HepG2 (cell line): ENCODE data around the gene GDF15. TPM values are rescaled to one million over a fixed set of nuclear protein-coding genes. Genes with fewer than 3 reads are reported as not detected.

Experiments
- AGO1 ChIP-seq: fragments of 200-400 bp; formaldehyde crosslinking; IDR thresholded peaks from 2 replicates; pipeline ENCODE4 v1.6.1; 2017; ENCODE audit warnings: mild to moderate bottlenecking, low read depth, low read length, moderate library complexity; ENCODE audit not compliant: poor library complexity, severe bottlenecking
- AHR ChIP-seq: IDR thresholded peaks from 2 replicates; pipeline ENCODE4 v1.6.1; 2018; ENCODE audit warnings: missing genetic modification reagents, missing compliant biosample characterization
- ARID4A ChIP-seq: sonication (generic); formaldehyde crosslinking; IDR thresholded peaks from 2 replicates; pipeline ENCODE4 v1.5.0; 2020; ENCODE audit warnings: mild to moderate bottlenecking, missing genetic modification reagents, borderline replicate concordance
- CSRNP1 ChIP-seq: sonication (generic); formaldehyde crosslinking; IDR thresholded peaks from 2 replicates; pipeline ENCODE4 v1.8.1; 2023; ENCODE audit warnings: mild to moderate bottlenecking, missing genetic modification reagents
- DMAP1 ChIP-seq: IDR thresholded peaks from 2 replicates; pipeline ENCODE4 v1.6.1; 2016
- DNMT1 ChIP-seq: sonication (generic); formaldehyde crosslinking; IDR thresholded peaks from 2 replicates; pipeline ENCODE4 v1.5.1; 2020; ENCODE audit warnings: mild to moderate bottlenecking, missing genetic modification reagents
- FOXJ3 ChIP-seq: sonication (generic); formaldehyde crosslinking; IDR thresholded peaks from 2 replicates; pipeline ENCODE4 v1.4.0; 2020; ENCODE audit warnings: missing genetic modification reagents, mild to moderate bottlenecking, borderline replicate concordance
- FOXP4 ChIP-seq: sonication (generic); formaldehyde crosslinking; IDR thresholded peaks from 2 replicates; pipeline ENCODE4 v1.4.0; 2020; ENCODE audit warnings: missing genetic modification reagents
- MED13 ChIP-seq: sonication (generic); formaldehyde crosslinking; IDR thresholded peaks from 2 replicates; pipeline ENCODE4 v1.5.0; 2020; ENCODE audit warnings: missing genetic modification reagents
- MEIS2 ChIP-seq: sonication (generic); formaldehyde crosslinking; IDR thresholded peaks from 2 replicates; pipeline ENCODE4 v1.9.0; 2021; ENCODE audit warnings: mild to moderate bottlenecking, missing genetic modification reagents
- MTF2 ChIP-seq: sonication (generic); formaldehyde crosslinking; IDR thresholded peaks from 2 replicates; pipeline ENCODE4 v1.5.0; 2020; ENCODE audit warnings: missing genetic modification reagents, borderline replicate concordance
- RXRA ChIP-seq: sonication (generic); formaldehyde crosslinking; IDR thresholded peaks from 2 replicates; pipeline ENCODE4 v1.5.1; 2020; ENCODE audit warnings: missing genetic modification reagents
- TBL1XR1 ChIP-seq: fragments of 150-350 bp; IDR thresholded peaks from 2 replicates; pipeline ENCODE4 v1.6.1; 2014; ENCODE audit warnings: borderline replicate concordance, low read length; ENCODE audit not compliant: partially characterized antibody
- ZNF230 ChIP-seq: sonication (generic); formaldehyde crosslinking; IDR thresholded peaks from 2 replicates; pipeline ENCODE4 v1.4.0; 2020; ENCODE audit warnings: mild to moderate bottlenecking, missing genetic modification reagents
- ZNF296 ChIP-seq: sonication (generic); formaldehyde crosslinking; conservative IDR thresholded peaks from 2 replicates; pipeline ENCODE4 v1.5.0; 2020; ENCODE audit warnings: mild to moderate bottlenecking, missing genetic modification reagents
- ZNF432 ChIP-seq: sonication (generic); formaldehyde crosslinking; IDR thresholded peaks from 2 replicates; pipeline ENCODE4 v1.5.0; 2020; ENCODE audit warnings: missing genetic modification reagents, mild to moderate bottlenecking, borderline replicate concordance
- ZNF616 ChIP-seq: sonication (generic); formaldehyde crosslinking; IDR thresholded peaks from 2 replicates; pipeline ENCODE4 v1.5.0; 2020; ENCODE audit warnings: low read depth, mild to moderate bottlenecking, missing genetic modification reagents
- ZNF660 ChIP-seq: sonication (generic); formaldehyde crosslinking; IDR thresholded peaks from 2 replicates; pipeline ENCODE4 v1.5.1; 2020; ENCODE audit warnings: mild to moderate bottlenecking, low read depth, missing genetic modification reagents, borderline replicate concordance
- ZNF782 ChIP-seq: sonication (generic); formaldehyde crosslinking; IDR thresholded peaks from 2 replicates; pipeline ENCODE4 v1.4.0; 2020; ENCODE audit warnings: missing genetic modification reagents, mild to moderate bottlenecking, borderline replicate concordance
- polyA plus RNA-seq, 8 experiments: library from polyadenylated mRNA; depleted of rRNA in 3 of 8; stranded (reverse) in 7 of 8; unstranded in 1 of 8; fragments of >200 nt; fragmentation: Illumina TruSeq in 4 of 8; extraction: Trizol in 4 of 8; gene quantifications; 2 replicates each; pipeline versions ENCODE4 v1.2.1 to v1.2.3, GENCODE V29; 2011 to 2016; ENCODE audit warnings: low read depth in 4 of 8, missing spikeins in 1 of 8, mixed read lengths in 1 of 8; ENCODE audit not compliant: insufficient read depth in 1 of 8
- total RNA-seq, 5 experiments: library from RNA; depleted of rRNA; stranded (reverse); fragments of >200 nt; fragmentation: Illumina TruSeq; extraction: Trizol; gene quantifications; 2 replicates each; pipeline ENCODE4 v1.2.3, GENCODE V29; 2016; ENCODE audit warnings: low read depth in 1 of 5

GDF15 gene
- total and polyA plus RNA-seq, 2 of the 13 experiments (the other 11 are each of a cell fraction or from before 2014, with no cell fraction given): 146 to 422 TPM

- peak; percentile 84 for TF ChIP-seq CSRNP1 (CRISPR knock-in tag)
- no peak for TF ChIP-seq DNMT1 (CRISPR knock-in tag)
- peak; percentile 63 for TF ChIP-seq MEIS2 (CRISPR knock-in tag)
- TF ChIP-seq RXRA: peak; percentile 74; the same call in 1 of the 2 replicates
- TF ChIP-seq ZNF432 (CRISPR knock-in tag): no peak
- peak; percentile 69 for TF ChIP-seq FOXP4
- TF ChIP-seq ZNF660 (CRISPR knock-in tag): no peak
- peak; percentile 63; the same call in 1 of the 2 replicates for TF ChIP-seq ARID4A (CRISPR knock-in tag)
- peak; percentile 25 for TF ChIP-seq AGO1
- TF ChIP-seq TBL1XR1: peak; percentile 21
- peak; percentile 82 for TF ChIP-seq DMAP1 (CRISPR knock-in tag)
- TF ChIP-seq AHR (CRISPR knock-in tag): no peak
- peak; percentile 80; the same call in 1 of the 2 replicates for TF ChIP-seq ZNF296 (CRISPR knock-in tag)
- 0 out of 2 replicates have a peak, but pooled peaks have one; percentile 63 for TF ChIP-seq MED13 (CRISPR knock-in tag)
- TF ChIP-seq ZNF616 (CRISPR knock-in tag): peak; percentile 61
- 0 out of 2 replicates have a peak, but pooled peaks have one; percentile 22 for TF ChIP-seq FOXJ3 (CRISPR knock-in tag)
- 0 out of 2 replicates have a peak, but pooled peaks have one; percentile 56 for TF ChIP-seq ZNF230
- TF ChIP-seq MTF2 (CRISPR knock-in tag): no peak
- no peak; the same call in 1 of the 2 replicates for TF ChIP-seq ZNF782 (CRISPR knock-in tag)
These were observed 44.7 kb upstream of the GDF15 start (continued) for GRCh38 chr19:18340990-18341868.
